ENCODE results near the gene KANK3. TPM values are rescaled to one million over a fixed set of nuclear protein-coding genes. Genes with fewer than 3 reads are reported as not detected.

The KANK3 gene
- total and polyA plus RNA-seq, 9 of the 15 experiments (the other 6 are each of a cell fraction or from before 2014, with no cell fraction given): 0.03 to 0.40 (median 0.08) TPM; not detected in 6

DNA sequence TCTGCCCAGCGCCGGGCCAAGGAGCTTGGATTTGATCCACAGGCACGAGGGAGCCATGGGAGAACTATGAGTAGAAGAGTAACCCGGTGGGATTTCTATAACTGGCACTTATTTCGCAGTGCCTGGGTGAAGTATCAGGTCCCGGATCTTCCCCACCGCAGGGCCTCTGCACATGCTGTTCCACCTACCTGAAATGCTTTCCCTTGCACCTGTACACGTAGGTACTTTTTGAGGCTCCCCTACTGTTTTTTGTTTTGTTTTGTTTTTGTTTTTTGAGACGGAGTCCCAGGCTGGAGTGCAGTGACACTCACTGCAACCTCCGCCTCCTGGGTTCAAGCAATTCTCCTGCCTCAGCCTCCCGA lies 402 bp upstream of the KANK3 start:
- H3K4me3 ChIP-seq: peak overlapping the region; percentile 23
- DNase-seq (ENCODE audit: extremely low read depth in 1 of 4, low spot score in 3 of 4): no peak
- H3K27me3 ChIP-seq (ENCODE audit: control insufficient read depth in 2 of 2, insufficient read depth in 2 of 2, low read length in 2 of 2): 0 out of 5 replicates have a peak, but pooled peaks cover 0 to 3% of the 10 kb centered on the region in 2 experiments
- POLR2A ChIA-PET: interaction anchor here (0.6 to 0.8 kb wide), 3 partner anchors 8 to 48 kb away, joined by 3 to 5 read pairs (median 3); partner anchors contain the start of genes NDUFA7 and RPS28
- H3K9ac ChIP-seq (ENCODE audit: insufficient read depth in 1 of 2, low read depth in 2 of 2, low read length in 2 of 2): peak overlapping the region in 1 of 2 experiments; percentile 78; a peak in 1 of 4 replicates
- CTCF ChIA-PET (ENCODE audit: low intra/inter-chr PET ratio): no interaction called here
- H3K4me2 ChIP-seq (ENCODE audit: insufficient read depth, low read length): peak overlapping the region; percentile 74
- H3K9me1 ChIP-seq (ENCODE audit: control insufficient read depth, insufficient read depth, low read length): no peaks in the 10 kb centered on the region
- in situ Hi-C loops (cut with MboI): no loop called here
- peaks cover 0 to 25% of the 10 kb centered on the region in 2 experiments; a peak in 3 of 5 replicates for H3K4me1 ChIP-seq (replicated peaks in 1 of 2; ENCODE audit: control insufficient read depth in 2 of 2, insufficient read depth in 2 of 2, low read length in 2 of 2)
- H4K20me1 ChIP-seq (replicated peaks; ENCODE audit: control insufficient read depth, insufficient read depth, low read length): no peaks in the 10 kb centered on the region
- no peak for FAIRE-seq
- intact Hi-C loops (cut with micrococcal nuclease): loop anchor here (1.0 kb wide), 1 partner anchor 22 kb away; the partner anchor contains the start of genes NDUFA7 and RPS28
- peak overlapping the region; percentile 90 for H2AFZ ChIP-seq (ENCODE audit: low read depth, low read length)
- H3K9me3 ChIP-seq (replicated peaks; ENCODE audit: control insufficient read depth, insufficient read depth, low read depth, low read length): no peaks in the 10 kb centered on the region
- H3K27ac ChIP-seq (ENCODE audit: extremely low read depth, low read depth, low read length): no peak overlapping the region
- WGBS (ENCODE audit: insufficient coverage, low coverage, missing lambda C conversion rate): 28% methylated on average over 11 of the region's 11 CpGs
- no TSS peak for BruUV-seq (replicated peaks)
- no peaks in the 10 kb centered on the region for H3K79me2 ChIP-seq (ENCODE audit: control insufficient read depth, insufficient read depth, low read length)
- H3K36me3 ChIP-seq (ENCODE audit: control insufficient read depth, insufficient read depth, low read length): no peaks in the 10 kb centered on the region
- no peak for ATAC-seq
- TF ChIP-seq L3MBTL2 (IDR thresholded peaks at IDR 0.05) (0 out of 2 replicates have a peak, but pooled peaks have one; percentile 2), DPF2 (IDR thresholded peaks at IDR 0.05) (0 out of 2 replicates have a peak, but pooled peaks have one; percentile 19), ATF1 (CRISPR knock-in tag; IDR thresholded peaks at IDR 0.05) (no peak), ATF1 (tag; IDR thresholded peaks at IDR 0.05) (0 out of 2 replicates have a peak, but pooled peaks have one; percentile 24), NCOR1 (IDR thresholded peaks at IDR 0.05) (no peak), PHF8 (IDR thresholded peaks at IDR 0.05; ENCODE audit: borderline replicate concordance, low read length) (0 out of 2 replicates have a peak, but pooled peaks have one; percentile 2), ZEB2 (IDR thresholded peaks at IDR 0.05) (peak; percentile 34; the same call in 1 of the 2 replicates), RFX5 (IDR thresholded peaks at IDR 0.05; ENCODE audit: low read depth, low read length) (no peak), SNIP1 (IDR thresholded peaks at IDR 0.05; ENCODE audit: low read depth) (no peak), BCOR (IDR thresholded peaks at IDR 0.05) (peak; percentile 56; the same call in 1 of the 2 replicates), HSF4 (CRISPR knock-in tag; IDR thresholded peaks at IDR 0.05; ENCODE audit: borderline replicate concordance) (no peak)

Measured in K562 (cell line).